NCI-H1048 (cell line): ENCODE data around the gene SPATA4.
A peak's percentile ranks its signal among the peaks of the same experiment; 100 is the strongest.
"Not testable (repeated sequence)": the region's sequence is repeated elsewhere in the genome, so short reads cannot be mapped to it uniquely, and the experiment has no call there.

Source experiments
- DNase-seq: peaks from one replicate; lab custom pipeline; 2025; lab: John Stamatoyannopoulos, UW

The SPATA4 gene

DNA sequence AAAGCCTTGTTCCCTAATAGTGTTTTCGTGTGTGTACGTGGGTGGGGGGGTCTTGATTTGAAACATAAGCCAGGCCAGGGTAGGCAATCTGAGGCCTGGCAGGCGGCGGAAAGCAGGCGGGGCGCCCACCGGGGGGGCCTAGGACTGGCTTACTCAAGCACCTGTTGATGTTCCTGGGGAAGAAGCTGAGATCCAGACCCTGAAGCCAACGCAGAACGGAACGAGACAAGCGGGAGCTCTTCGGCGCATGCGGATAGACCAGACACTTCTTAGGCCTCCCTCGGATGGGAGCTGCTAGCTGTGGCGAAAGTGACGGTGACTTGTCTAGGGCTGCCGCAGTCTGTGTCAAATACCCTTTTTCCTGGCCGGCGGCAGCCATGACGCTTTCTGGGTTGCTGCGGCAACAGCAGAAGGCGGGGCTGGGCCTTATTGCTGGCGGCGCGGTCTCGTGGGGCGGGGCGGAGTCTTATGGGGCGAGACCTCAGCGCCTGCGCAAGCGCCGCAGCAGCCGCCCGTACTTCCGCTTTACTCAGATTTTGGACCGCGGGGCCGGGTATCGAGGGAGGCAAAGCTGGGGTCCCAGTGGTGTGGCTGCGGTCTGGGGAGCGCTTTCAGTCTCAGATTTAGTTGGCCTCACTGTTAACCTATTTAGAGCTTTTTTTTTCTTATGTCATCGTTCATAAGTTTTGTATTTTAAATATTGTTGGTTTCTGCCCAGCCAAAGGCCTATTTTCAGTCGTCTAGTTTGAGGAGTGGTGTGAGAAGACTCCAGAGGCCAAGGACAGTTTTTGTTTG is at the start of gene SPATA4:
Gene SPATA4, minus strand, starts transcription at position 402 of the 795 bp plus-strand sequence. Its CDS starts 23 bp downstream, at position 379.
- DNase-seq, result peak; percentile 32

DNA sequence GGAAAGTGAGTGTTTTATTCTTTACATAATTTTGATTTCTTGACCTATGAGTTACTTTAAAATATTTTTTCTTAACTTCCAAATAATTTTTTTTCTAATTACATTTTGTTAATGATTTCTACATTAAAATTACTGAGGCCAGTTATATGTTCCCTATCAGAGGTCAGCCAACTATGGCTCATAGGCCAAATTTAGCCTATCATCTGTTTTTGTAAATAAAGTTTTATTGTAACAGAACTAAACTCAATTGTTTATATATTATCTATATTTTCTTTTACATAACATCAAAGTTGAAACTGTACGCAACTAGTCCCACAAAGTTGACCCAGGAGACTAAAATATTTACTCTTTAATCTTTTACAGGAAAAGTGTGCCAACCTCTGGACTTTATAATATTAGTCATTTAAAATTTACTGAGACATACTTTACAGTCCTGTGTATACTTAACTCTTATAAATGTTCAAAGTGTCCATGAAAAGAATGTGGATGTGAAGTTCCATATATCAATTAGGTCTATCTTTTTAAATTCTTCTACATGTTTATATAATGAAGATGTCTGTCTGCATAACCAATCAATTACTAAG is 47.5 kb upstream of the SPATA4 start:
- DNase-seq, result no peak

DNA sequence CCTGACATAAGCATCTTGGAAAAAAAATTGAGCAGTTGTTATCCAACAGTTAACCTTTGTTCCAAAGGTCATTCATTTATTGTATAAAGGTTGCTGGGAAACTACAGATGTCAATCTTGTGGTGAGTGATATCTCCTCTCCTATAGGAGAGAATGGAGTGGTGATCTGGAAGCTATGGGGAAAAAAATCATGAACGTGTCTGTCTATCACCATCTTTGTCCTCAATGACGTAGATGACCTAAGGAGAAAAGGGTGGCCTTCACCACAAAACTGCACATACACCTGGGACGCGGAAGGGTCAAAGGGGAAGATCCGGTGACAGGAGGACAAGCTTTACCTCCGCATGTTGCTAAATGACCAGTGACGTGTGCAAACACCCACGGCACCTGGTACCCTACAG is 46.3 kb upstream of the SPATA4 start:
- DNase-seq, result no peak

DNA sequence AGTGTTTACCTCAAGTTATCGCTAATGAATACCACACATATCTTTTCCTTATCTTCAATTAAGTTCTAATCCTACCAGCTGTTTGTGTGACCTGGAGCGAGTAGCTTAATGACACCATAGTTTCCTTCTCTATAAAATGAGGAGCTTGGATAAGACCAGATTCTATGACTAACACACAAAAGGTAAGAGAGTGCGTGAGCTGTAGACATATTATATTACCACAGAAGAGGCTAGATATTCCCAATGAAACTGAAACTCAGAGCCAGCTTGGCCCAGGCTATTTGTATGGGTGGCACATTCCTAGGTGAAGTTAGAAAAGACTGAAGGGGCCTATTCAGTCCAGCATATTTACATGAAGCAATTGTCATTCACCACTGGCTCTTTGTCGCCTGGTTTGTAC is 43.4 kb upstream of the SPATA4 start:
- no peak for DNase-seq

DNA sequence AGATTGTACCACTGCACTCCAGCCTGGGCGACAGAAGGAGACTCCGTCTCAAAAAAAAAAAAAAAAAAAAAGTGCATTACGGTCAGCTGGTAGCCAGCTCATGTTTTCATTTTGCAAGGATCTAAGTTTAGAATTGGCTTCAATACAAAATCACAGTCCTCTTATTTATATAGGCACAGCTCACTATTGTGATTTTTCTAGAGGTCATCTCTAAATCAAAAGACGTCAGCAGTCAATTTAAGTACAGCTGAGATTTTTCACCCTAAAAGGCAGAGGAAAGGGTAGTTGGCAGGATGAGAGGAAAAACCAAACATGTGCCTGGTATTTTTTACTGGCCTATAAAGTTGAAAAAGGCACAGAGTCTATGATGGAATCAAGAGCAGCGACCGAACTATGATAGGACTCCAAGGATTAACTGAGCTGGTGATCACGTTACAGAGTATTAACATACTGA is 42.8 kb upstream of the SPATA4 start:
- DNase-seq, result no peak

DNA sequence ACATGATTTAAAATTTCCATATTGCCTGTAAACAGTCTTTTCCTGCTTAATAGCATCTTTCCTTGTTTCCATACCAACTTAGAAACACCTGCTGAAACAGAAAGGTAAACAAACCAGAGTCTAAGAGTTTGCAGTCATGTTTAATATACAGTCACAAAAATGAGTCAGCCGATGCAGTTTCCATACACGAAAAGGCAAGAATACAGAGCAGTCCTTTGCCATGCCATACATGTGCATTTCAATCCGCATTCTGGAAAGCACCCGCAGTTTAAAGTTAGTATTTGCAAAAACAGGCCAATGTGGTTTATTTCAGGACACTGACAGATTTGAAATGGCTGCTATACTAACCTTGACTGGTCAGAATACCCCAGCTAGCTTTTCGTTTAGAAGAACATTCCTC is 41.6 kb upstream of the SPATA4 start:
- DNase-seq, result no peak

DNA sequence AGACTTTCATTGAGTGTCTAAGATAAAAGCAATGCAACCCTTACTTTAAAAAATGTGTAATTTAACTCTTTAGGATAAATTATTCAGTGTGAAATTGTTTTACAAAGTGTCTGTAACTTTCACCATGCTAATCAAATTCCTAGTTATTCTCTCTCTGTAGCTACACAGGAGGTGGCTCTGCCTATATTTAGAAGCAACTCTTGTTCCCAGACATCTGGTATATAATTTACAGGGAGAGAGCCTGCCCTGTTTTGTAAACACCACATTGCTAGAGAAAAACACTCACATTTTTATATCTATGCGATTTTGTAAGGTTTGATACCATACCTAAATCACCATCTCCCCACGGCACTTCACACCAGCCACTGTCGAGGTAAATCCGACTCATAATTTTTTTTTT is 35.5 kb upstream of the SPATA4 start:
- DNase-seq, result no peak

DNA sequence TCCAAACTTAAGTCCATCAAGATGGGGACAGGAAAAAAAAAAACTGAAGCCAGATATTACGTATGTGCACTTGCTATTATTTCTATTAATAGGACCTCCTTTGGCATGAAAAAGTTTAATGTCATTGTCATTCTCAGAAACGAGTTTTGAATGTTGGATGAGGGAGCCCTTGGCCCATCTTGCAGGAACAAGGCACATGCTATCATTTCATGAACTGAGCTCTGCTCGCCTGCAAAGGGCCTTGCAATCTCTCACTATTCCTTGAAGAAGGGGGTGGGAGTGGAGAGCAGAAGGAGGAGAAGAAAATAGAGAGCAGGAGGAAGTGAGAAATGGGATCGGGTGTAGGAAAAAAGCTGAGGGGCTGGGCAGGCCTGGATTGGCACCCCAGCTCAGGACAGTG is 34.3 kb upstream of the SPATA4 start:
- DNase-seq, result no peak

DNA sequence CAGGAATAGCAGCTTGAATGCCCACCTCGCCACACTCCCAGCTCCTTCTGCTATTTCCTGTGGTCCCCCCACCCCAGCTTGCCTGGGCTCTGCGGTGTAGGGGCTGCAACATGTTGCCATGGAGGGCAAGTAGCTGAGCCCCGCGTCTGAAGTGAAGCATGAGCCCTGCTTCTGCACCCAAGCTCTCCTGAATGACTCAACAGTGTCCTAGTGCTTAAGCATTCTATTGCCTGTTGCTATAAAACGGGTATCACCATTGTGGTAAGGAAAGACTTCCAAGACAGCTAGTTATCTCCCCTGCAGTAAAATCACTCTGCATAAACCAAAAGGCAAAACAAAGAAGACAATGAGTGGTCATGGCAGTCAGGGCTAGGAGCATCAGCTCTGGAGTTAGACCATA is 31.4 kb upstream of the SPATA4 start:
- DNase-seq, result no peak

DNA sequence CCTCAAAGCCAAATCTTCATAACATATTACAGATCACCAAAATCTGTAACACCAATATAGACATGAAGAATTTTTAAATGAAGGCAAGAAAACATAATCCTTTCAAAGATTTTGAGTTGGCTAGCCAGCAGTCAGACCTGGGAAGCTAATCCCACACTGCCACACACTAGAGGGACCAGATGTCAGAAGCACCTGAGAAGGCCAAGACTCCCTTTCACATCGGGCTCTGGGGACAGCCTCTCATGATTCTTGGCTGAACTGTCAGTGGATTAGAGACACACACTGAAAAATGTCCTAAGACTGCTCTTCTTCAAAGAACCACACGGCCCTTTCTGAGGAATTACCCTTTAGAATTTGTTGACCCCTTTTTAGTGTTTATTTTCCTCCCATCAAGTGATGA is 28.2 kb upstream of the SPATA4 start:
- DNase-seq, result no peak

DNA sequence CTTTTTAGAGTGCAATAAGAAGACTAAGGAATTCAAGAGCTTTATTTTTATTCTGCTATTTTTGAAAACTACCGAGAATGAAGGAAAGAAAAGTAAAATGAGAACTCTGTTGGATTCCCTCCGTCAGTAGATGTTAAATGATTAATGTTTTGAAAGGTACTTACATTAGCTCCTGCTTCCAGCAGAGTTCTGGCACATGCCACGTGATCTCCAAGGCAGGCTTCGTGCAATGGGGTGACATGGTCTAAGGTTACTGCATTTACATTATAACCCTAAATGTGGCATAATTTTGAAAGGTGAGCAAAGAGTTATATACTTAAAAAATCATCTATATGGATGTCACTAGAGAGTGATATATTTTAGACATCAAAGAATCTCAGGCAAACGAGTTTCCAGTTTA is 26.8 kb upstream of the SPATA4 start:
- no peak for DNase-seq

DNA sequence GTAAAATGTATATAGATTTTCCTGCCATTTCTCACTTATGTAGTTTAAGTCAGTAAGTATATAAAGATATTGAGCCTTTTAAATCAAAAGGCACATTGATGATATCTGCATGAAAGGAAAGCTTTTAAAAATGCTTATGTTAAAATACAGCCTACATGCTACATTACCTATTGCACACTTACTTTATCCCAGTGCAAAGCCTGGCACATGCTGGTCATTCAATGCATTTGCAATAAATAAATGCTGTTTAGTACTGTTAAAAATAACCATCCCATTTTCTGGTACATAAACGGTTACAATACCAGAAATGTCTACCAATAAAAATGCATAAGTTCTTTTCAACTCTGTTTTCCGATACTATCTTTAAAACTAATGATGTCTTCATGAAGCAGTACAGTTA is 22.1 kb upstream of the SPATA4 start:
- DNase-seq, result no peak

DNA sequence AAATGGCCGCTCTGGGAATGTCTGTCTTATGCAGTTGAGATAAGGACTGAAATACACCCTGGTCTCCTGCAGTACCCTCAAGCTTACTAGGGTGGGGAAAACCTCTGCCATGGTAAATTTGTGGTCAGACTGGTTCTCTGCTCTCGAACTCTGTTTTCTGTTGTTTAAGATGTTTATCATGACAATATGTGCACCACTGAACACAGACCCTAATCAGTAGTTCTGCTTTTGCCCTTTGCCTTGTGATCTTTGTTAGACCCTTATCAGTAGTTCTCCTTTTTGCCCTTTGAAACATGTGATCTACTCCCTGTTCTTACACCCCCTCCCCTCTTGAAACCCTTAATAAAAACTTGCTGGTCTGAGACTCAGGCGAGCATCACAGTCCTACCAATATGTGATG is 17.0 kb upstream of the SPATA4 start:
- not testable (repeated sequence) for DNase-seq

DNA sequence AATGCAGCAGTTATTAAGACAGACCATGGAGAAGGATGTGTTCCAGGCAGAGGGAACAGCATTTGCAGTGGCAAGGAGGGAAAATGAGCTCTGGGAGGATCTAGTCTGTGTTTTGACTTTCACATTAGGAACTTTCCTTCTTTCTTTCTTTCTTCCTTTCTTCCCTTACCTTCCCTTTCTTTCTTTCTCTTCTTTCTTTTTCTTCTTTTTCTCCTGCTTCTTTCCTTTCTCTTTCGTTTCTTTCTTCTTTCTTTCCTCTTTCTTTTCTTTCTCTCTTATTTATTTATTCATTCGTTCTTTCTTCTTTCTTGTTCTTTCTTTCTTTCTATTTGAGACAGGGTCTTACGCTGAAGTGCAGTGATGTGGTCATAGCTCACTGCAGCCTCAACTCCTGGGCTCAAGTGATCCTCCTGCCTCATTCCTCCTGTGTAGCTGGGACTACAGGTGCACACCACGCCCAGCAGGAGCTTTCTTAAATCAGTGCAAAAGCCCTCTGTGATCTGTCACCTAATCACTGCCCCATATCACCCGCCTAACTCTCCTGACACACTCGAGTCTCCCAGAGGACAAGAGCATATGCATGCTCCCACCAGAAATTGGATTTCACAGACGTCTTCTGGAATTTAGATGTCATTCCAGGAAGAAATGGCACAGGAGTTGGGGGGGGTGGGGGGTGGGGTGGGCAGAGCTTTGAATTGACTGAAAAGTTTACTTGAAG is 15.4 kb upstream of the SPATA4 start:
- no peak for DNase-seq

DNA sequence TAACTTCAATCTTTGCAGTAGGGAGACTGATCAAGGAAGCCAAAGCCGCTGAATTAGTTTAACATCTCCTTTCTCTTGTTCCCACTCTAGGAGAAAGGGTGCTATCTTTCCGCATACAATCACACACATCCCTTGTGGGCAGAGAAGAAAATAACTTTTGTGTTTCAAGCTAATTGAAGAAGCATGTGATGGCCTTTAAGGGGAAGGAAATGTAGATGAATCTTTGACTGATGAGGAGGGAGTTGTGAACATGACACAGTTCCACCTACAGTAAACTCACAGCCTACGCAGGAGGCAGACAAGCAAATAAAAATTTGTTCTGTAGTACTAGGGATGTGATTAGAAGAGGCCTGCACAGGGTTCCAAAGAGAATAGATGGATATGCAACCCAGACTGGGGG is 14.7 kb upstream of the SPATA4 start:
- DNase-seq, result no peak

DNA sequence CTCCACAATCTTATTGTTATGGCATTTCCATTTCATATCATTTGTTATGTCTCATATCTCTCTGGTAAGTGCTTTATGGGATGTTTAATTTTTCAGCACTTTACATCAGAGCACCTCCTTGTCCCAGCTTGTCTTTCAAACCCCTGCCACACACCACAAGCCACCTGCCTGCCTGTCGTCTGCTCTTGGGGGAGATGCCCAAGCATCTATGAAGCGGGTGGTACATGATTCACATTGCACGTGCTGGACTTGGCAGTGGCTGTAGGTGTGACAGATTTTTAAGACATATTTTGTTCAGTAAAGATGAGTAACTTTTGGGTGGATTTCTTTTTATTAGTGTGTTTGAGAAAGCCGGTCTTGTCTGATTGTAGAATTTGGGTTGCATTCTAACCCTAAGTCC is 14.2 kb upstream of the SPATA4 start:
- no peak for DNase-seq

DNA sequence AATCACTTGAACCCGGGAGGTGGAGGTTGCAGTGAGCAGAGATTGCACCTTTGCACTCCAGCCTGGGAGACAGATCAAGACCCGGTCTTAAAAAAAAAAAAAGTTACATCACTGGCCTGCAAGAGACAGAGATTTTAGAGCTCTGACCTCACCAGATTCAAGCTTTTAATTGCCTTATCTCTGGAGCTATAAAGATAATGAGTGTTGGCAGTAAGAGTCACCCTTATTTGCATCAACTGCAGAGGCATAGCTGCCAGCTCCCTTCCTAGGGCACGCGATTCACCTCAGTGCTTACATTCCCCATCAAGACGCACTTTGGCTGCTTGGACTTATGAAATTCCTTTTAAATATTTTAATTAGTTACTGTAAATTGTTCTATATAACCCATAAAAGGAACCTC is 12.5 kb upstream of the SPATA4 start:
- DNase-seq, result peak; percentile 21

DNA sequence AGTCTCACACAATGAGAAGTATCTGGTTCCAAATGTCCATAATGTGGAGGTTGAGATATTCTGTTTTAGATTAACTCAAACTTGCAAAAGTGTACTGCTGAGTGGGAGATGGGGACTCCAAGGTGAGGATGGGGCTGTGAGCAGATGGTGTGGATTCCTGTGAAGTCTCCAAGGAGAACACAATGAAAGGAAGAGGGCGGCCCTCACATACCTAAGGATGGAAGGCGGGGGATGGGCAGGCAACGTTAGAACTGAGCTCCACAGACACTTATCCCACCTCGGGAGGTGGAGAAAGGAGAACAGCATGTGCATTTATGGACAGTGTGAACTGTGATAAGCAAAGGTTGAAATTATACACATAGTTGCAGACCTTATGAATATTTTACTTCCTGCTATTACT is 9.9 kb upstream of the SPATA4 start:
- no peak for DNase-seq

DNA sequence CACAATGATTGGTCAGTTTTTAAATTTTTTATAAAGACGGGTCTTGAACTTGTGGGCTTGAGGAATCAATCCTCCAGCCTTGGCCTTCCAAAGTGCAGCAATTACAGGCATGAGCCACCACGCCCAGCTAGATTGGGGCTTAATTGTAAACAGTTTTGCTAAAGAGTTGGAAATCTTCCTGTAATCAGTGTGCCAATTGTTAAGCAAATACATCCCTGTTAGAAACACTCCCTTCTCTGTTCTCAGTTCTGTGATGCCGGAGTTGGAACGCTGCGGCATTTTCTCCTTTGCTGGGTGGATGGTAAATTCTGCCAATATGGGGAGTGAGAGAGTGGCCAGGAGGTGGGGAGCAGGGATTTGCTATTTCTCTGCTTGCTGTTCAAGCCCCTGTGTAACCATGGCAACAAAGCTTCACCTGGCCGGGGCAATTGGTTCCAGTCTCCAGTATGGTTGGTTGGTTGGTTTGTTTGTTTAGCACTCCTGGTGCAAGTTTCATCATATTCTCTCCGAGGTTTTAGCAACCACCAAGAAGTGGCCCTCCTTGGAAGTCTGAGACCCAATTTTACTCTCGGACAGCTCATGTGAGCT is 3.0 kb upstream of the SPATA4 start:
- no peak for DNase-seq

DNA sequence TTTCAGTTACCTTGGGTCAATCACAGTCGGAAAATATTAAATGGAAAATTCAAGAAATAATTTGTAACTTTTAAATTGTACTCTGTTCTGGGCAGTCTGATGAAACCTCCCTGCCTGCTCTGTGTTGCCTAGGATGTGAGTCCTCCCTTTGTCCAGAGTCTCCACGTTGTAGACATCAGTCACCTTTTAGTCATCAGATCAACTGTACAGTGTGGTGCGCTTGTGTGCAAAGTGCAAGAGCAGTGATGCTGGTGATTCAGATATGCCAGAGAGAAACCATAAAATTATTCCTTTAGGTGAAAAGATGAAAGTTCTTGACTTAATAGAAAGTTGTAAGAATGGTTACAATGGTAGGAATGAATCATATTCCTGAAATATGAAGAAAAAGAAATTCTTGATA is 1.4 kb downstream of the SPATA4 start:
- DNase-seq, result no peak

DNA sequence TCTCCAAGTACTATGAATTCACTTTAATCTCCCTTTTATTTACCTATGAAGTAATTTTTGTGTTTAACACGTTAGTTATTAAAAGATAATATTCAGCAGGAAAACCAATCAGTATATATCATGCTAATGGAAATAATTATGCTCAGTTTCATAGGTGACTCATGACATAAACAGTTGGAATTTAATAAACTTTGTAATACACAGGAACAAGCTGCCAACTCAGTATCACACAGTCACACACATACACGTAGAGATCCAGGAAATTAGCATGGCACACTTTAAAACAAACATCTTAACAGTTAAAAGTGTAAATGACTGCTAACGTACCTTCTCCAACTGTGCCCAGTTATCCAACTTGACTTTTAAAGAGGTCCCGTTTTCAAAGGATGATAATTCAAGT is 2.3 kb downstream of the SPATA4 start:
- DNase-seq, result no peak

DNA sequence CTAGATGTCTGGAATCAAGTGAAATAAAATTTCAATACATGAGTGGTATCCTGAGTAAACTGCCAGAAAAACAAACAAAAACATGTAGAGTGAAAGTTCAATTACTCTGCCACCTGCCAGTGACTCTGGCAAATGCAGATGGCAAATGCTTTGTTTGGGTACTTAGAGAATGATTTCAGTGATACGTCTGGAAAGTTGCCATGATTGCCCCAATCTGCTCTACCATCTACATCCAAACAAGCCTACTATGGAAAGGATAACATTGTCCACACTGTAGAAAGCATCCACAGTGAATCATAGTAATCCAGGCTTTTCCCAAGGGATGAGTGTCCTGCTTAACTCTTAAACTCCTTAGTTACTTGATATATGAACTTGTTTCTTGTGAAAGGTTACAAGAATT is 3.4 kb downstream of the SPATA4 start:
- no peak for DNase-seq
